PC-3 (cell line): ENCODE measurements around the gene GSTT2B. TPM values are rescaled to one million over a fixed set of nuclear protein-coding genes. Genes with fewer than 3 reads are reported as not detected.

Source experiments
- ATAC-seq: fragments of 200-7000 bp; cut with Tn5 transposase; 2 replicates; pipeline ENCODE4 v1.9.1; 2020; ENCODE audit warnings: mild to moderate bottlenecking, moderate library complexity
- BruUV-seq: library from RNA; stranded (reverse); fragments of 400-500 nt; replicated peaks from 2 replicates; lab custom pipeline; 2021; lab: Mats Ljungman, UMichigan
- CTCF ChIA-PET: fragments of 300-600 bp; sonication (Branson Sonifier 250); formaldehyde crosslinking; loops from one replicate; lab custom pipeline; 2022; ENCODE audit warnings: antibody characterized with exemption; lab: Charles Lee
- POLR2A ChIA-PET: fragments of 300-600 bp; sonication (Branson Sonifier 250); formaldehyde crosslinking; loops from one replicate; lab custom pipeline; 2022; ENCODE audit warnings: antibody characterized with exemption; ENCODE audit not compliant: unreplicated experiment; lab: Charles Lee
- DNase-seq: peaks from one replicate; pipeline ENCODE4 v3.0.0-alpha.2; 2015
- H2AFZ ChIP-seq: fragments of 300-600 bp; sonication (generic); 2 replicates; pipeline ENCODE4 v1.6.0; 2016; ENCODE audit warnings: antibody characterized with exemption, low read length
- H3F3A ChIP-seq: fragments of 300-600 bp; sonication (generic); one replicate; pipeline ENCODE4 v1.6.0; 2017; ENCODE audit warnings: antibody characterized with exemption, low read length, control low read depth, mild to moderate bottlenecking; ENCODE audit not compliant: unreplicated experiment
- H3K27ac ChIP-seq: fragments of 300-600 bp; sonication (generic); 2 replicates; pipeline ENCODE4 v1.5.1; 2016; ENCODE audit warnings: mild to moderate bottlenecking, low read length
- H3K27me3 ChIP-seq: fragments of 300-600 bp; sonication (generic); 2 replicates; pipeline ENCODE4 v1.6.1; 2016; ENCODE audit warnings: low read length, mixed read lengths
- H3K36me3 ChIP-seq: fragments of 300-600 bp; sonication (generic); 2 replicates; pipeline ENCODE4 v1.6.1; 2016; ENCODE audit warnings: low read depth, mixed run types, low read length, mixed read lengths
- H3K4me1 ChIP-seq: fragments of 300-600 bp; sonication (generic); 2 replicates; pipeline ENCODE4 v1.5.1; 2016; ENCODE audit warnings: low read length; ENCODE audit not compliant: insufficient read depth
- H3K4me2 ChIP-seq: fragments of 300-600 bp; sonication (generic); 2 replicates; pipeline ENCODE4 v1.6.0; 2016; ENCODE audit warnings: low read length
- H3K4me3 ChIP-seq: fragments of 300-600 bp; sonication (generic); 2 replicates; pipeline ENCODE4 v1.5.1; 2016; ENCODE audit warnings: mild to moderate bottlenecking, low read length, mixed read lengths
- H3K79me2 ChIP-seq: fragments of 300-600 bp; sonication (generic); 2 replicates; pipeline ENCODE4 v1.6.1; 2017; ENCODE audit warnings: low read length, mixed read lengths
- H3K9ac ChIP-seq: fragments of 300-600 bp; sonication (generic); 2 replicates; pipeline ENCODE4 v1.6.0; 2016; ENCODE audit warnings: mild to moderate bottlenecking, low read length
- H3K9me2 ChIP-seq: fragments of 300-600 bp; sonication (generic); replicated peaks from 2 replicates; pipeline ENCODE4 v1.6.1; 2016; ENCODE audit warnings: mixed run types, low read length, mixed read lengths
- H3K9me3 ChIP-seq: fragments of 300-600 bp; sonication (generic); 2 replicates; pipeline ENCODE4 v1.6.1; 2016; ENCODE audit warnings: low read length, mixed read lengths
- H4K20me1 ChIP-seq: fragments of 300-600 bp; sonication (generic); 2 replicates; pipeline ENCODE4 v1.6.1; 2016; ENCODE audit warnings: low read length, mixed read lengths
- EZH2 ChIP-seq: fragments of 300-600 bp; sonication (generic); IDR thresholded peaks from one replicate; pipeline ENCODE4 v1.6.1; 2017; ENCODE audit warnings: antibody characterized with exemption, mild to moderate bottlenecking, low read length; ENCODE audit not compliant: unreplicated experiment
- EZH2phosphoT487 ChIP-seq: fragments of 300-600 bp; sonication (generic); IDR thresholded peaks from 2 replicates; pipeline ENCODE4 v1.6.1; 2018; ENCODE audit warnings: mild to moderate bottlenecking, antibody characterized with exemption, low read length, borderline replicate concordance
- intact Hi-C: fragments of 100-400 bp; cut with micrococcal nuclease; formaldehyde crosslinking; loops from 2 replicates; pipeline ENCODE4 v1.9.0; 2023
- total RNA-seq: library from RNA; depleted of rRNA; stranded (reverse); fragments of >200 nt; gene quantifications from 2 replicates; pipeline ENCODE4 v1.2.3, GENCODE V29; 2014
- TF ChIP-seq, protein P1 (sequence below): fragments of 300-600 bp; sonication (generic); conservative IDR thresholded peaks from 2 replicates; pipeline ENCODE4 v1.5.1; 2017; ENCODE audit warnings: antibody characterized with exemption, low read depth, mild to moderate bottlenecking, low read length

GSTT2B gene
- total RNA-seq, 1 experiment from 2014 or later: 3.2 TPM

DNA sequence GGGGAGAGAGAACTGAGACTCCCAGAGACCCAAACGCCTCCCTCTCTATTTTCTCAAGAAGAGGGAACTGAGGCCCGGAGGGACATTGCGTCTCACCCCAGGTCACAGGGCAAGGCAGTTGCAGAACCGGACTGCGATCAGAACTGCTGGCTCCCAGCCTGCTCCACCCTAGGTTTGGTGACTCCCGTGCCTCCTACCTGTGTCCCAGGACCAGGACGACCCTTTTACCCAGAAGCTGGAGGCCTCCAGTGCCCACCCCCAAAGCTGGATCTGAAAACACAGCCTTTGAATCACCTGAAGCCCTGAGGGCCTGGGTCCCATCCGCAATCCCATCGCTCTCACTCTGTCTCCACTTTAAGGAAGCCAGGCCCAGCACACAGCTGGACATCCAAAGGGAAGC, 42.9 kb upstream of the GSTT2B start:
- Histone ChIP-seq H3F3A (no peaks in the 10 kb centered on the region), H4K20me1 (no peaks in the 10 kb centered on the region), H3K79me2 (no peaks in the 10 kb centered on the region), H2AFZ (no peak overlapping the region), H3K4me1 (no peaks in the 10 kb centered on the region), H3K4me3 (no peak overlapping the region), H3K9me2 (no peaks in the 10 kb centered on the region), H3K9me3 (no peaks in the 10 kb centered on the region), H3K27ac (no peak overlapping the region), H3K27me3 (no peaks in the 10 kb centered on the region), H3K36me3 (no peaks in the 10 kb centered on the region), H3K4me2 (no peak overlapping the region), H3K9ac (no peak overlapping the region)
- ATAC-seq: no peak
- ChIA-PET POLR2A (no interaction called here), CTCF (no interaction called here)
- TF ChIP-seq, protein P1, sequence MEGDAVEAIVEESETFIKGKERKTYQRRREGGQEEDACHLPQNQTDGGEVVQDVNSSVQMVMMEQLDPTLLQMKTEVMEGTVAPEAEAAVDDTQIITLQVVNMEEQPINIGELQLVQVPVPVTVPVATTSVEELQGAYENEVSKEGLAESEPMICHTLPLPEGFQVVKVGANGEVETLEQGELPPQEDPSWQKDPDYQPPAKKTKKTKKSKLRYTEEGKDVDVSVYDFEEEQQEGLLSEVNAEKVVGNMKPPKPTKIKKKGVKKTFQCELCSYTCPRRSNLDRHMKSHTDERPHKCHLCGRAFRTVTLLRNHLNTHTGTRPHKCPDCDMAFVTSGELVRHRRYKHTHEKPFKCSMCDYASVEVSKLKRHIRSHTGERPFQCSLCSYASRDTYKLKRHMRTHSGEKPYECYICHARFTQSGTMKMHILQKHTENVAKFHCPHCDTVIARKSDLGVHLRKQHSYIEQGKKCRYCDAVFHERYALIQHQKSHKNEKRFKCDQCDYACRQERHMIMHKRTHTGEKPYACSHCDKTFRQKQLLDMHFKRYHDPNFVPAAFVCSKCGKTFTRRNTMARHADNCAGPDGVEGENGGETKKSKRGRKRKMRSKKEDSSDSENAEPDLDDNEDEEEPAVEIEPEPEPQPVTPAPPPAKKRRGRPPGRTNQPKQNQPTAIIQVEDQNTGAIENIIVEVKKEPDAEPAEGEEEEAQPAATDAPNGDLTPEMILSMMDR: no peak
- TF ChIP-seq EZH2: no peak
- TF ChIP-seq EZH2phosphoT487: no peak
- DNase-seq: no peak
- no TSS peak for BruUV-seq
- intact Hi-C loops: no loop called here

DNA sequence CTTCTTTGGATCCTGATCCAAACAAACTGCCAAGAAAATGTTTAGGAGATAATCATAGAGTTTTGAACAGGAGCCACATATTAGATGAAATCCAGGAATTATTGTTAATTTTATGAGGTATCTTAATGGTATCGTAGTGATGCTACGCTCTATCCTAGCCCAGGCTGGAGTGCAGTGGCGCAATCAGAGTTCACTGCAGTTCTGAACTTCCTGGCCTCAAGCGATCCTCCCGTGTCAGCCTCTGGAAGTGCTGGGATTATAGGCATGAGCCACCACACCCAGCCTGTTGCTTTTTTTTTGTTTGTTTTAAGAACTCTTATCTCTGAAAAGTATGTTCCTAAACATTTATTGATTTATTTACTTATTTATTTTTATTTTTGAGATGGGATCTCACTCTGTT, 41.9 kb upstream of the GSTT2B start:
- DNase-seq (no peak), ATAC-seq (no peak)
- Histone ChIP-seq H3K4me1 (no peaks in the 10 kb centered on the region), H3K79me2 (no peaks in the 10 kb centered on the region), H3F3A (no peaks in the 10 kb centered on the region), H3K4me3 (no peak overlapping the region), H3K9me3 (no peaks in the 10 kb centered on the region), H3K9me2 (no peaks in the 10 kb centered on the region), H3K4me2 (no peak overlapping the region), H4K20me1 (no peaks in the 10 kb centered on the region), H3K27me3 (no peaks in the 10 kb centered on the region), H3K36me3 (no peaks in the 10 kb centered on the region), H2AFZ (no peak overlapping the region), H3K27ac (no peak overlapping the region), H3K9ac (no peak overlapping the region)
- ChIA-PET CTCF (no interaction called here), POLR2A (no interaction called here)
- BruUV-seq: no TSS peak
- TF ChIP-seq, protein P1: no peak
- TF ChIP-seq EZH2 (no peak), EZH2phosphoT487 (no peak)
- intact Hi-C loops: no loop called here

DNA sequence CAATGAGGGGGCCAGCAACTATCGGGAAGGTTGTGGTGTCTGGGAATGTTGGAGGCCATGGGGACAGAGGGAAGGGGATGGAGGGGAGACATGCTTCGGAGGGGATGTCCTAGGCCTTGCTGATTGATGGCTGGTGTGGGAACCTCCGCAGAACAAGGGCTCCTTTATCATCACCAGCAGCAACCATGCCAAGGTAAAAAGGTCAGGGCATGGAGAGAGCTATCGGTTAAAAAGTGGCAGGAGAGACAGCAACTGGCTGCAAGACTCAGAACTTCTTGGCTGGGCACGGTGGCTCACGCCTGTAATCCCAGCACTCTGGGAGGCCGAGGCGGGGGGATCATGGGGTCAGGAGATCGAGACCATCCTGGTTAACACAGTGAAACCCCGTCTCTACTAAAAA, 41.3 kb upstream of the GSTT2B start:
- no peaks in the 10 kb centered on the region for H3K4me1 ChIP-seq
- no peak for ATAC-seq
- H3F3A ChIP-seq: no peaks in the 10 kb centered on the region
- no peak for TF ChIP-seq EZH2phosphoT487
- TF ChIP-seq EZH2: no peak
- TF ChIP-seq, protein P1: no peak
- no peaks in the 10 kb centered on the region for H3K27me3 ChIP-seq
- no peak overlapping the region for H3K4me3 ChIP-seq
- no peaks in the 10 kb centered on the region for H3K36me3 ChIP-seq
- ChIA-PET POLR2A (no interaction called here), CTCF (no interaction called here)
- no peaks in the 10 kb centered on the region for H3K79me2 ChIP-seq
- no peak overlapping the region for H2AFZ ChIP-seq
- no peaks in the 10 kb centered on the region for H3K9me2 ChIP-seq
- no peak overlapping the region for H3K27ac ChIP-seq
- no peak overlapping the region for H3K4me2 ChIP-seq
- no peaks in the 10 kb centered on the region for H3K9me3 ChIP-seq
- no peaks in the 10 kb centered on the region for H4K20me1 ChIP-seq
- no peak overlapping the region for H3K9ac ChIP-seq
- BruUV-seq: no TSS peak
- intact Hi-C loops: no loop called here
- DNase-seq: no peak
